GM15510 (cell line): ENCODE data around the gene REXO5.

ENCODE experiments used
- POLR2A ChIP-seq: IDR thresholded peaks from 3 replicates; pipeline ENCODE4 v1.6.1; 2011; ENCODE audit warnings: borderline replicate concordance; ENCODE audit not compliant: insufficient read length; ENCODE audit errors: extremely low read depth

The REXO5 gene

DNA sequence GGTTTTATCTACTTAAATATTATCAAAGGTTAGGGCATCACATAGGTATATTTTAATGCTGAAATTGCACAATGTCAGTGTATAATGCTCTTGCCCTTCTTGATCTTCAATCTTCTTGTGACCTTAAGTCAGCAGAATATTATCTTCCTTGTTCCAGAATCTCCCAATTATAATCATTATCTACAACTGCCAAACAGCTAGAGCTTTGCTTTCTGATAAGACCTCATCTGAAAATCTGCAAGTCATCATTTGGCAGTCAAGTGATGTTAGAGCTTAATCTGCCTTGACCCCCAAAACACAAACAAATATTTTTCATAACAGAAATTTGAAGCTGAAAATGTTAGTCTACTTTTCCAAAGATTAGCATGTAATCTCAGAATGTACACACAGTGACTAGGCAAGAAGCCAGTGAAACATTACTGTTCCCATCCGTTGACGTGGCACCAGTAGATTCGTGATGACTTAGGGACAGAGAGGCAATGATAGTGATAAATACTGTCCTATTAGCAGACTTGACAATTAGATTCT, 19.8 kb downstream of the REXO5 start:
- TF ChIP-seq POLR2A = no peak

DNA sequence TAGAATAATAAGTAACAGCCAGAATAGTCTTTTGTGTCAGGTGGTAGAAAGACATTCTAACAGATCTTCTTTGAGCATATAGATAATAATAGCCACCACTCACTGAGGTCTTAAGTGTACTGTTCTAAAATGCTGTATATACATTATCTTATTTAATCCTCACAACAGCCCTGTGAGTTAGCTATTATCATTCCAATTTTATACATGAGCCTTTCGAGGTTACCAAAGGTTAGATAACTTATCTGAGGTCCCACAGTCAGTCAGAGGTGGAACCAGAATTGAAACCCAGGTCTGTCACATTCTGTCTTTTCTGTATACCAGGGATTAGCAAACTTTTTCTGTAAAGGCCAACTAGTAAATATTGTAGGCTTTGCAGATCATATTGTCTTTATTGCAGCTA, 23.2 kb downstream of the REXO5 start:
- no peak for TF ChIP-seq POLR2A

DNA sequence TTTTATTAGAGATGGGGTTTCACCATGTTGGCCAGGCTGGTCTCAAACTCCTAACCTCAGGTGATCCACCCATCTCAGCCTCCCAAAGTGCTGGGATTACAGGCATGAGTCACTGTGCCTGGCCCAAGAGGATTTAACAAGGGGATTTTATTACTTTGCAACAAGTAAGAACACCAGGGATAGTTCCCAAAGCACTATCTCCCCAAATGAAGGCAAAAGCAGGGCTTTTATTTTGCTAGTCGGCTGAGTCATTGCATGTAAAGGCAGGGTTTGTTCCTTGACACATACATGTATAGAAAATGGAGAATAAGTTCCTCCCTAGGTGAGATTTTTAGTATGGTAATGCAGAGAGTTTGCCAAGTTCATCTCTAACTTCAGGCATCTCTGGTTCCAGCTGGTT, 24.0 kb downstream of the REXO5 start:
- TF ChIP-seq POLR2A = no peak

DNA sequence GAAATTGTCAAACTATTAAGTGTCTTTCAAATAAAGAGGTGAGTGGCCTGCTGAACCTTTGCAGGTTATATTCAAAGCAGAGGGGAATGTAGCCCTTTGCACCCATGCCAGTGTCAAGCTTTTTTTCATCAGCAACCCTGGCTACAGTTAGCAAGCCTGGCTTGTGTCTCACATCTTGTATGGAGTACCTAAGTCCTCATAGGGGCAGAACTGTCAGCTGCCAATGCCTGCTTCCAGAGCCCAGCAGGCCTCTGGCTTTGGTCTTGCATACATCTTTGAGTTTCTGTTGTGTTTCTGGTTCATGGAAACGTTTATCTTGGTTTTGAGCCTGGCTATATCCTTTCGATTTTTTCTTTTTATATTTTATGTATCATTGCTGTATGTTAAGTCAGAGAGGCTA, 26.8 kb downstream of the REXO5 start:
- no peak for TF ChIP-seq POLR2A

DNA sequence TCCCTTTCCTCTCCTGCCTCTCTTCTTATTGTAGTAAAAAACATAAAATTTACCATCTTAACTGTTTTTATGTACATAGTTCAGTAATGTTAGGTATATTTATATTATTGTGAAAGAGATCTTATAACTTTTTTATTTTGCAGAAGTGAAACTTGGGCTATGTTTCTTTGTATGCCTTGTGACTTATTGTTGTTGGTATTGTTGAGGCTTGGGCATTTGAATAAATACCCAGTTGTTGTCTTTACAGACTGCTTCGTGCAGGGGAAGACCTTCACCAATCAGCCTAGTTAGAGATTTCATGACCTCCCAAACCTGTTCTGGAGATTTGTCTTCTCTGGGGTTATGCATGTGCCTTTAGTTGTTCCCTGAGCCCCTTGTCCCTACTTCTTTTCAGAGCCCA, 31.9 kb downstream of the REXO5 start:
- no peak for TF ChIP-seq POLR2A

DNA sequence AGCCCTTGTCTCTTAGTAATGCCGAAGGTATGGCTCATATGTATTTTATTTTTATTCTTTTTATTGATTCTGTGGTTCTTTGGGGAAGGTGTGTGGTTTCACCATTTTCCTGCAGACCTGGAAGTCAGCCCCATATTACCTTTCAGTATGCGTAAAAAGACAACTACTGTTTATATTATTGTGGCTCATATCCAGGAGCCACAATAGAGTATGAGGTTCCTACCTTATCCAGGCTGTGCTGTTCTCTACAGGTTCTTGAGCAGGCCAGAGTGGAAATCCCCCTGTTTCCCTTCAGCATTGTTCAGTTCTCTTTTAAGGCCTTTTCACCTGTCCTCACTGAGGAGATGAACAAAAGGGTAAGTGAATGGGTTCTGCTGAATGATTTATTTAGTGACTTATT, 33.2 kb downstream of the REXO5 start:
- no peak for TF ChIP-seq POLR2A

DNA sequence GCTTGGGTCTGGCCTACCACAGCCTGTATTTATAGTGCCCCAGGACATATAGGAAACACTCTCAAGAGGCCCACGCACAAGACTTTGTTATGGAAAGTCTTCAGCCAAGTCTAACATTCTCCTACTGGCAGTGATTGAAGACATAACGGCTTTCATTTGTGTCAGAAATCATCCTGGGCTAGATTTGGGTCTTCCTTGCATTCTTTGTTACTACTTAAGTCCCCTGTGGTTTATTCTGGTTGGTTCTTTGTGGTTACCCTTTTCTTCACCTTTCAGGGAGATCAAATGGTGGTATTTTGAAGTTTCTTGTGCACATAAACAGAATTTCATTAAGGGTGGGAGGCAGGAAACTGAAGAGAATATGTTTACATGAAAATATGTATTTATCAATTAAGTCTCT, 37.7 kb downstream of the REXO5 start:
- no peak for TF ChIP-seq POLR2A

DNA sequence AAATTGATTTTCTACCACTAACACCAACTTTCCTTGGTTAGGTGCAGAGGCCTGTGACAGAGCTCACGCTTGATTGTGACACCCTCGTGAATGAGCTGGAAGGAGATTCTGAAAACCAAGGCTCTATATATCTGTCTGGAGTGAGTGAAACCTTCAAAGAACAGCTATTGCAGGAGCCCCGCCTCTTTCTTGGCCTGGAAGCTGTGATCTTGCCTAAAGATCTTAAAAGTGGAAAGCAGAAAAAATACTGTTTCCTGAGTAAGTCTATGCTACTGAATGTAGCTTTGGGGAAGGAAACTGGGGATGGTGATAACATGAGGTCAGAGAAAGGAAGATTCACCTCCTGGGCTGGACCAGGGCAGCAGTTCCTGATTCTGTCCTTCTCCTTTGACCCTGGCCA, 38.3 kb downstream of the REXO5 start:
- TF ChIP-seq POLR2A = no peak

DNA sequence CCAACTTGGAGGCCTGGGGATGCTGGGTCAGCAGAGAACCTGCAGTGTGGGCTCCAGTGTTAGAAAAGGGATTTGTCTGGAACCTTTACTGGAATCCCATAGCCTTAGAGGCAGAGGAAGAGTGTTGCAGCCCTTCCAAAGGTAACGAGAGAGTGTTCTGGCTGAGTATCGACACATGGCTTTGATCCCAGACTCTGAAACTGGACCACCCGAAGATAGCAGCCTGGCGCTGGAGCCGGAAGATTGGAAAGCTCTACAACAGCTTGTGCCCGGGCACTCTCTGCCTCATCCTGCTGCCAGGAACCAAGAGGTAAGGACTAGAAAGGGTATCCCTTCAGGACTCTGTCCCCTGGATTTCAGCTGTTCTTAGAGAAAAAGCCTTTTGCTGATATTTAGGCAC, 39.7 kb downstream of the REXO5 start:
- no peak for TF ChIP-seq POLR2A

DNA sequence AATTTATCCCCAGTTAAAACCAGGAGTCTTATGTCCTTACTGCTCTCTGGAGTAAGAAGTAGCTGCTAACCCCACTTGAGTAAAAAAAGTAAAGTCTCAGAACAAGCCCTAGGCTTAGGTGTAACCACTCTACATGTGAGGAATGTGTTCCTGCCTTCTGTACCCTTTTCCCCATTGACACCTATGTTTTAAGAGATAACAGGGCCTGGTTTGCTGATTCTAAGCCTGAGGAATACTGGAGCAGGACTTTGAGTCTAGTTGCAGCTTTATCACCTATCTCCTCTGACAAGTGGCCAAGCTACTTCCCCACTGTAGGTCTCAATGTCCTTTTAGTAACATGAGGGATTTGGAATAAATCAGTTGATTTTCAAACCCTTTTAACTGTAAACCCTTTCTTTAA, 40.2 kb downstream of the REXO5 start:
- no peak for TF ChIP-seq POLR2A

DNA sequence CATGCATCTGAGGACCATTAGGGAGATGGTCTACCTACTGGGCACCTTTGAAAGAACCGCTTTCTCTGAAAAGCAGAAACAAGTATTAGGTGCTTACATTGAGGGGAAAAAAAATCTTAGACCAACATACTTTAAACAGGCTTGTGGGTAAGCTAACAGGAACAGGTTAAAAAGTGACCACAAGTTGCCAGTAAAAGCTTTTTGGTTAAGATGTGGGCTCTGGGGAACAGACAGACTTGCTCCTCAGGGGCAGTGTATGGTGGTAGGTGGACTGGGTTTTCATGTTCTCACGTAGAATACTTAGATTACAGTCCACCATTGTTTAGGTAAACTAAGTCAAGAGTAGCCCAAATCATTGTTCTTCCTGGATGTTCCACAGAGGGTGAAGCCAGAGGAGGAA, 41.2 kb downstream of the REXO5 start:
- TF ChIP-seq POLR2A = no peak

DNA sequence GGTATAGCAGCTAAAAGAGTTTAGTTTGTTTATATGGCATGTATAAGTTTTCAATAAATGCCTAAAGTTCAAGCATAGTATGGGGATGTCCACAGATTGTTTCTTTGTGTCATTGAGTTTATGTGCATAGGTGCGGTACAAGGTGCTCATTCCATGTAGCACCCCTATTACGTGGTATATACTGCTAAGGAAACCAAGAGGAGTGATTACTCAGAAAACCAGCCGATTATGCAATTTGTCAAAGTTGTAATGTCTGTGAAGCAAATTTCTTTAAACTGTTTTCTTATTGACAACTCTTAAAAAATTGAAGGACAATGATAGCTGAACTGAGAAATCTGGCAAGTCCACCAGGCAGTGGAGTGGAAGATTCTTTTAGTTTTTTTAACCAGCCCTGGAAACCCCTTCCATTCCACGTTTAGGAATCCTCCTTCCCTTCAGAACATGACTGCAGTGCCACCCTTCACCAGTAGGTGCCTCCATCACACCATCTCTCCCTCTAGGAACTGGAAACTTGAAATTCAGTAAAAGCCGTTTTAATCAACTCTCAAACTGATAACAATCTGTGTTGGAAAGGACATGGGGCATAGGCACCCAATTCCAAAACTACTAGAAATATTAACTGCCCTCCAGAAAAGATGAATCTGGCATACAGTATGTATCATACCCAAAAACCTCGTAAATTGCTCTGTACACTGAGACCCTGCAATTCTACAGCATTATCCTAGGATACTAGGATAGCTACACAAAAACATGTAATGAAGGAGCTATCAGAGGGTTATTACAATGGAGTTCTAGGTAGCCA, 43.5 kb downstream of the REXO5 start:
- TF ChIP-seq POLR2A = no peak

DNA sequence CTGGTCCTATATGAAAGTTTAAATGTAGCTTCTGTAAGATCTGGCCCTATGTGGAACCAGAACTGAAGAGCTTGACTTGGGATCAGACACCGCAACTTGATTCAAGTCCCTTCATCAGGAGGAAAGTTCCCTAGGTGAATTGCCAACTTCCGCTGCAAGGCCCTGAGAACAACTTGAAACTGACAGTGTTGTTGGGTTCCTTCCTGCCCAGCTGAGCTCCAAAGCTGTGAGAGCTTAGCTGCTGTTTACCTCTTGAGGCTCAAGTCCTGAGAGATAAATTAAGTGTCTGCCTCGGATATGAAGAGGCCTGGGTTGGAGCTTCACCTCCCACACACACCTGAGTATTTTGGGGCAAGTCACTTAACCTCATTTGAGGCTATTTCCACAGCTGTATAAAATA, 44.7 kb downstream of the REXO5 start:
- no peak for TF ChIP-seq POLR2A

DNA sequence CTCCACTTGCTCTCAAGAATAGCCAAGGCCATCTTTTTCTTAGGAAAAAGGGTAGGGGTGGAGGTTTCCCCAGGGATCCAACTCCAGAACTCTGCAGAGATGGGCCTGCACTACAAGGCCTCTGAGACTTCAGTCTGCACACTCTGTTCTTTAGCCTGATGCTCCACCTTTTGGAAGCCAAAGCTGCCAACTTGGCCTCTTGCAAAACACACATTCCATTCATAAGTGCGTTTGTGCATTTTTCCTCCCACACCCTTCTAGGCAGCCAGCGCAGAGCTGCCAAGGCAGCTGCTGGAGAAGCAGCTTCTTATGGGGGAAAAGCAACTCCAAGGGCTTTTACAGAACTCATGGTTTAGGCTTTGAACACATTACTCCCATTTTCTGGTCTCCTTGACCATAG, 45.3 kb downstream of the REXO5 start:
- no peak for TF ChIP-seq POLR2A

DNA sequence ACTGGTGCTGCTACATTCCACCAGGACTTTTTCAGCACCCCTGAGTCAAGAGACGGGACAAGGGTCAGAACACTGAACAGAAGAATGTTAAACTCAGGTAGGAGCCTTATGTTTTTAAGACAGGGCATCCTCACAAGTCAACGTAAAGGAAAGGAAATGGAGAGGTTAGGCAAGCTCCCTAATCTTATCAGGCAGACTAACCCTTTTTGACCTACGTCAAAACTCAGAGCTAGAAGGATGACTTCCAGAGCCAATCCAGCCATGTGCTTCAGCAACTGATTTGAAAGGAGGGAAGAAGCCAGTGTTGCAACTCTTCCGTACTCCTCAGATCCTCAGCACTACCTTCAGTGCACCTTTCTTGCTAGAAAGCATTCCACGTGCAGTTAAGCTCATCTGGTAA, 46.8 kb downstream of the REXO5 start:
- no peak for TF ChIP-seq POLR2A

DNA sequence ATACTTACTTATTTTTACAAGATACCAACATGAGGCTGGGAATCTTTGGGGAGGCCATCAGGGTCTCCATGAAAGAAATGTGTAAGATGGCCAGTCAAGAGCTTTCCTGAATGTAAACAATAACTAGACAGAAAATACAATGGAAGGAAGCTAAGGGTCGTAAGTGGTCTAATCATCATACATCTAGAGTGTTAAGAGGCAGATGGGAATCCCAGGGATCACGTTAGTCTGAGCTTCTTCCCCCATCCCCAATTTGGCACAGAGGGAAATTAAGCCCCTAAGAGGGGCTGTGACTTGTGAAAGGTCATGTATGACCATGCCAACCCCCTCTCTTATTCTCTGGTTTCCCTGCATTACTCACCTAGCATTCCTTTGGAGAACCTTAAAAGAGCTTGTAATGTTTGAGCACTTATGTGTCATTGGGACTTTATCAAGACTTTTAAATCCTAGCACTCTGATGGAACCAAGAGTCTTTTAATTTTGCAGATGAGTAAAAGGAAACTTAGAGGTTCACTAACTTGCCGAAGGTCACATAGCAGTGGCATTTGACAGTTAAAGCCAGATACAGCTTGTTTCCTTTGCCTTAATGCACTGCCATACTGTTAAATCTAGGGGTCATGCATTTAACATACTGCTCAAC, 47.8 kb downstream of the REXO5 start:
- TF ChIP-seq POLR2A = no peak
